Immature natural killer cell (primary cell): ENCODE measurements around the gene C1orf105. TPM values are rescaled to one million over a fixed set of nuclear protein-coding genes. Genes with fewer than 3 reads are reported as not detected.
A peak's percentile ranks its signal among the peaks of the same experiment; 100 is the strongest.
"Not testable (repeated sequence)": the region's sequence is repeated elsewhere in the genome, so short reads cannot be mapped to it uniquely, and the experiment has no call there.

Experiments
- DNase-seq, 3 donors: peaks; one replicate each; pipeline ENCODE4 v3.0.0; 2022; ENCODE audit warnings: mixed read lengths in 1 of 3
- H3K27ac Mint-ChIP-seq, 6 donors: one replicate each; pipeline ENCODE4 v1.8.0; 2020; ENCODE audit warnings: mixed read lengths in 6 of 6, mild to moderate bottlenecking in 5 of 6, inconsistent platforms in 4 of 6, moderate library complexity in 3 of 6
- H3K27me3 Mint-ChIP-seq, 3 donors: one replicate each; pipeline ENCODE4 v1.8.0; 2020 to 2021; ENCODE audit warnings: low read depth in 3 of 3, mild to moderate bottlenecking in 3 of 3, mixed read lengths in 3 of 3, moderate library complexity in 3 of 3, inconsistent platforms in 1 of 3
- H3K36me3 Mint-ChIP-seq, 3 donors: one replicate each; pipeline ENCODE4 v1.8.0; 2020; ENCODE audit warnings: mixed read lengths in 3 of 3, inconsistent platforms in 2 of 3, mild to moderate bottlenecking in 2 of 3
- H3K4me1 Mint-ChIP-seq, 2 donors: one replicate each; pipeline ENCODE4 v1.8.0; 2020; ENCODE audit warnings: inconsistent platforms in 2 of 2, mild to moderate bottlenecking in 2 of 2, mixed read lengths in 2 of 2, moderate library complexity in 1 of 2
- H3K4me3 Mint-ChIP-seq, 5 donors: one replicate each; pipeline ENCODE4 v1.8.0; 2020; ENCODE audit warnings: mild to moderate bottlenecking in 5 of 5, mixed read lengths in 5 of 5, inconsistent platforms in 3 of 5, moderate library complexity in 3 of 5
- H3K9me3 Mint-ChIP-seq, 6 donors: one replicate each; pipeline ENCODE4 v1.8.0; 2020; ENCODE audit warnings: mild to moderate bottlenecking in 6 of 6, mixed read lengths in 6 of 6, inconsistent platforms in 4 of 6, moderate library complexity in 3 of 6
- polyA plus RNA-seq, 3 donors: library from polyadenylated mRNA; unstranded; fragments of 300-500 nt; fragmentation: Illumina TruSeq; gene quantifications; one replicate each; pipeline ENCODE4 v1.2.3, GENCODE V29; 2021

C1orf105 gene
- polyA plus RNA-seq, 3 donors from 2014 or later, result not detected

GRCh38 chr1:172417557-172417956 lies 2.9 kb upstream of the C1orf105 start:
- H3K4me3 Mint-ChIP-seq, result no peak overlapping the region
- no peaks in the 10 kb centered on the region for H3K27me3 Mint-ChIP-seq
- H3K27ac Mint-ChIP-seq, result no peak overlapping the region
- DNase-seq, result no peak
- peaks cover 0 to 2% (median 0%) of the 10 kb centered on the region in 6 donors for H3K9me3 Mint-ChIP-seq
- H3K4me1 Mint-ChIP-seq, result peaks cover 1 to 2% of the 10 kb centered on the region in 2 donors
- peaks cover 0 to 8% (median 6%) of the 10 kb centered on the region in 3 donors for H3K36me3 Mint-ChIP-seq

GRCh38 chr1:172421974-172422604 lies 1.6 kb downstream of the C1orf105 start:
- Mint-ChIP-seq H3K27ac (no peak overlapping the region), H3K27me3 (no peaks in the 10 kb centered on the region), H3K36me3 (no peaks in the 10 kb centered on the region), H3K9me3 (no peaks in the 10 kb centered on the region), H3K4me1 (no peaks in the 10 kb centered on the region), H3K4me3 (no peak overlapping the region)
- no peak for DNase-seq

GRCh38 chr1:172423336-172423735 lies 2.9 kb downstream of the C1orf105 start:
- Mint-ChIP-seq H3K36me3 (no peaks in the 10 kb centered on the region), H3K4me1 (no peaks in the 10 kb centered on the region), H3K4me3 (no peak overlapping the region), H3K27ac (no peak overlapping the region), H3K9me3 (no peaks in the 10 kb centered on the region), H3K27me3 (no peaks in the 10 kb centered on the region)
- DNase-seq, result no peak

- DNase-seq, result no peak
- Mint-ChIP-seq H3K4me3 (no peak overlapping the region), H3K4me1 (peaks cover 5 to 11% of the 10 kb centered on the region in 2 donors), H3K9me3 (no peaks in the 10 kb centered on the region), H3K27me3 (no peaks in the 10 kb centered on the region), H3K36me3 (no peaks in the 10 kb centered on the region), H3K27ac (no peak overlapping the region)
Measured at GRCh38 chr1:172425339-172425738, 4.9 kb downstream of the C1orf105 start.

DNA sequence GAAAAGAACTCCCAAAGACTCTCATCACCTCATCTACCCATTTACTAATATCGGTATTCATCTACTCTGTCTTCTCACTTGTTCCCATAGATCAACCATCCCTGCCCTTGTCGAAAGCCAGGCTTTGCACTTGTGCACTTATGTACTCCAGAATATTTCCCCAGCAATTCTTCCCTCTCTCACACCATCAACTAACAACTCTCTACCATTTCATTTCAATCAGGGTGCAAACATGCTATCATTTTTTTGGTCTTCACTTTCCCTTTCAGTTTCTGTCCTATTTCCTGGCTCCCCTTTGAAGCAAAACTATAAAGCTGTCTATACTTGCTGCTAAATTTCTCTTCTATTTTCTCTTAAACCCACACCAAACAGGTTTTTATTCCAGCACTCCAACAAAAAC lies 6.7 kb downstream of the C1orf105 start:
- no peak overlapping the region for H3K4me3 Mint-ChIP-seq
- peaks cover 5 to 11% of the 10 kb centered on the region in 2 donors for H3K4me1 Mint-ChIP-seq
- no peaks in the 10 kb centered on the region for H3K27me3 Mint-ChIP-seq
- H3K36me3 Mint-ChIP-seq, result no peaks in the 10 kb centered on the region
- no peak overlapping the region for H3K27ac Mint-ChIP-seq
- H3K9me3 Mint-ChIP-seq, result no peaks in the 10 kb centered on the region
- peak; percentile 30 to 32 (median 30) for DNase-seq

GRCh38 chr1:172429331-172430127 lies 9.0 kb downstream of the C1orf105 start:
- Mint-ChIP-seq H3K4me3 (no peak overlapping the region), H3K36me3 (peaks cover 0 to 5% (median 0%) of the 10 kb centered on the region in 3 donors), H3K9me3 (no peaks in the 10 kb centered on the region), H3K27ac (peak overlapping the region in 1 of 6 donors; percentile 42), H3K4me1 (peaks cover 7 to 17% of the 10 kb centered on the region in 2 donors), H3K27me3 (peaks cover 0 to under 1% (median 0%) of the 10 kb centered on the region in 3 donors)
- DNase-seq, result peak; percentile 30 to 47 (median 35)

- Mint-ChIP-seq H3K27ac (no peak overlapping the region), H3K36me3 (peaks cover 0 to 5% (median 0%) of the 10 kb centered on the region in 3 donors), H3K27me3 (peaks cover 0 to 1% (median 0%) of the 10 kb centered on the region in 3 donors), H3K9me3 (no peaks in the 10 kb centered on the region), H3K4me1 (peaks cover 7 to 19% of the 10 kb centered on the region in 2 donors), H3K4me3 (no peak overlapping the region)
- no peak for DNase-seq
Measured at GRCh38 chr1:172430128-172430454, 9.6 kb downstream of the C1orf105 start.

- DNase-seq, result no peak
- Mint-ChIP-seq H3K27me3 (peaks cover 0 to 1% (median 1%) of the 10 kb centered on the region in 3 donors), H3K4me1 (peaks cover 7 to 19% of the 10 kb centered on the region in 2 donors), H3K27ac (no peak overlapping the region), H3K4me3 (no peak overlapping the region), H3K36me3 (peaks cover 0 to 5% (median 0%) of the 10 kb centered on the region in 3 donors), H3K9me3 (peaks cover 0 to 2% (median 0%) of the 10 kb centered on the region in 6 donors)
Measured at GRCh38 chr1:172431204-172431603, 10.7 kb downstream of the C1orf105 start.

- no peak for DNase-seq
- H3K27ac Mint-ChIP-seq, result no peak overlapping the region
- H3K4me3 Mint-ChIP-seq, result no peak overlapping the region
- peaks cover 0 to 2% (median 0%) of the 10 kb centered on the region in 6 donors for H3K9me3 Mint-ChIP-seq
- H3K27me3 Mint-ChIP-seq, result peaks cover 0 to 2% (median 1%) of the 10 kb centered on the region in 3 donors
- H3K36me3 Mint-ChIP-seq, result peaks cover 0 to 5% (median 0%) of the 10 kb centered on the region in 3 donors
- H3K4me1 Mint-ChIP-seq, result peaks cover 7 to 19% of the 10 kb centered on the region in 2 donors
Measured at GRCh38 chr1:172431721-172432192, 11.3 kb downstream of the C1orf105 start.

- not testable (repeated sequence) for H3K9me3 Mint-ChIP-seq
Measured at GRCh38 chr1:172437183-172437582, 16.7 kb downstream of the C1orf105 start.

GRCh38 chr1:172442404-172442803 lies 21.9 kb downstream of the C1orf105 start:
- peak overlapping the region in 4 of 6 donors; percentile 43 to 88 (median 68) for H3K27ac Mint-ChIP-seq
- peak overlapping the region; percentile 41 to 96 (median 61) for H3K4me3 Mint-ChIP-seq
- H3K36me3 Mint-ChIP-seq, result peaks cover 0 to 7% (median 6%) of the 10 kb centered on the region in 3 donors
- no peaks in the 10 kb centered on the region for H3K27me3 Mint-ChIP-seq
- DNase-seq, result no peak
- H3K4me1 Mint-ChIP-seq, result peaks cover 43 to 59% of the 10 kb centered on the region in 2 donors
- H3K9me3 Mint-ChIP-seq, result no peaks in the 10 kb centered on the region

More at GRCh38 chr1:172437183-172437582, 16.7 kb downstream of the C1orf105 start:
- not testable (repeated sequence) for DNase-seq, H3K4me3 Mint-ChIP-seq, H3K36me3 Mint-ChIP-seq, H3K27me3 Mint-ChIP-seq, H3K27ac Mint-ChIP-seq
- H3K4me1 Mint-ChIP-seq, result peaks cover 21 to 42% of the 10 kb centered on the region in 2 donors

- Mint-ChIP-seq H3K27me3 (peaks cover 0 to 2% (median 0%) of the 10 kb centered on the region in 3 donors), H3K27ac (peak overlapping the region; percentile 87 to 95 (median 93)), H3K36me3 (peaks cover 0 to 7% (median 6%) of the 10 kb centered on the region in 3 donors), H3K9me3 (no peaks in the 10 kb centered on the region), H3K4me3 (peak overlapping the region; percentile 94 to 96 (median 96)), H3K4me1 (peaks cover 43 to 59% of the 10 kb centered on the region in 2 donors)
- DNase-seq, result no peak
Measured at GRCh38 chr1:172442843-172443565, 22.5 kb downstream of the C1orf105 start.

- H3K9me3 Mint-ChIP-seq, result no peaks in the 10 kb centered on the region
Measured at GRCh38 chr1:172443666-172444453, 23.4 kb downstream of the C1orf105 start, which contains the start of gene PIGC. Gene PIGC, minus strand, starts transcription at chr1:172444069. Its CDS starts 1,447 bp downstream, at chr1:172442622.

More at GRCh38 chr1:172443666-172444453, 23.4 kb downstream of the C1orf105 start, which contains the start of gene PIGC:
- Mint-ChIP-seq H3K4me3 (peak within 1 kb of the TSS; percentile 94 to 96 (median 96)), H3K4me1 (peaks cover 43 to 54% of the 10 kb centered on the region in 2 donors), H3K27ac (peak within 1 kb of the TSS; percentile 87 to 95 (median 93)), H3K36me3 (peaks cover 0 to 7% (median 6%) of the 10 kb centered on the region in 3 donors), H3K27me3 (peaks cover 0 to 2% (median 0%) of the 10 kb centered on the region in 3 donors)
- DNase-seq, result peak; percentile 85 to 88 (median 87)
